DOHH2 (cell line): ENCODE measurements around the gene WDR27.

Source experiments
- H3F3A ChIP-seq: fragments of 200-600 bp; sonication (generic), shearing (Covaris generic); 2 replicates; pipeline ENCODE4 v1.6.0; 2016; ENCODE audit warnings: antibody characterized with exemption, mild to moderate bottlenecking; ENCODE audit not compliant: control insufficient read depth, insufficient read depth
- H3K27ac ChIP-seq: fragments of 200-600 bp; sonication (generic); 2 replicates; pipeline ENCODE4 v1.5.1; 2014; ENCODE audit warnings: low read depth, mild to moderate bottlenecking, low read length, moderate library complexity
- H3K27me3 ChIP-seq: fragments of 200-600 bp; sonication (generic); 2 replicates; pipeline ENCODE4 v1.6.1; 2014; ENCODE audit warnings: mild to moderate bottlenecking, low read length, mixed read lengths; ENCODE audit not compliant: control insufficient read depth
- H3K36me3 ChIP-seq: fragments of 200-600 bp; sonication (generic); 2 replicates; pipeline ENCODE4 v1.6.1; 2014; ENCODE audit warnings: mild to moderate bottlenecking, low read length, moderate library complexity, mixed read lengths; ENCODE audit not compliant: control insufficient read depth
- H3K4me1 ChIP-seq: fragments of 200-600 bp; sonication (generic); 2 replicates; pipeline ENCODE4 v1.6.1; 2014; ENCODE audit warnings: mild to moderate bottlenecking, low read length, mixed read lengths; ENCODE audit not compliant: control insufficient read depth
- H3K4me2 ChIP-seq: fragments of 200-600 bp; sonication (generic); 2 replicates; pipeline ENCODE4 v1.6.0; 2014; ENCODE audit warnings: mild to moderate bottlenecking, low read length, moderate library complexity
- H3K4me3 ChIP-seq: fragments of 200-600 bp; sonication (generic); 2 replicates; pipeline ENCODE4 v1.5.1; 2014; ENCODE audit warnings: mild to moderate bottlenecking, low read length, mixed read lengths
- H3K79me2 ChIP-seq: fragments of 200-600 bp; sonication (generic); 2 replicates; pipeline ENCODE4 v1.6.1; 2014; ENCODE audit warnings: mild to moderate bottlenecking, low read length, mixed read lengths; ENCODE audit not compliant: control insufficient read depth
- H3K9me2 ChIP-seq: fragments of 200-600 bp; sonication (generic); replicated peaks from 2 replicates; pipeline ENCODE4 v1.6.1; 2014; ENCODE audit warnings: mild to moderate bottlenecking, low read length, mixed read lengths; ENCODE audit not compliant: control insufficient read depth
- H3K9me3 ChIP-seq: fragments of 200-600 bp; sonication (generic); 2 replicates; pipeline ENCODE4 v1.6.1; 2014; ENCODE audit warnings: antibody characterized with exemption, low read length, mixed read lengths; ENCODE audit not compliant: control insufficient read depth, insufficient read depth
- H4K20me1 ChIP-seq: fragments of 200-600 bp; sonication (generic); 2 replicates; pipeline ENCODE4 v1.6.0; 2014; ENCODE audit warnings: low read depth, mild to moderate bottlenecking, antibody characterized with exemption, low read length, moderate library complexity; ENCODE audit not compliant: control insufficient read depth, insufficient read depth
- CTCF ChIP-seq: fragments of 200-600 bp; sonication (generic); IDR thresholded peaks from one replicate; pipeline ENCODE4 v1.5.1; 2014; ENCODE audit warnings: antibody characterized with exemption, mild to moderate bottlenecking, low read depth, low read length; ENCODE audit not compliant: poor library complexity, severe bottlenecking
- EZH2phosphoT487 ChIP-seq: fragments of 200-600 bp; sonication (generic); IDR thresholded peaks from 2 replicates; pipeline ENCODE4 v1.6.1; 2017; ENCODE audit warnings: borderline replicate concordance, mild to moderate bottlenecking, antibody characterized with exemption, low read length, moderate library complexity, mixed read lengths

Gene WDR27

DNA sequence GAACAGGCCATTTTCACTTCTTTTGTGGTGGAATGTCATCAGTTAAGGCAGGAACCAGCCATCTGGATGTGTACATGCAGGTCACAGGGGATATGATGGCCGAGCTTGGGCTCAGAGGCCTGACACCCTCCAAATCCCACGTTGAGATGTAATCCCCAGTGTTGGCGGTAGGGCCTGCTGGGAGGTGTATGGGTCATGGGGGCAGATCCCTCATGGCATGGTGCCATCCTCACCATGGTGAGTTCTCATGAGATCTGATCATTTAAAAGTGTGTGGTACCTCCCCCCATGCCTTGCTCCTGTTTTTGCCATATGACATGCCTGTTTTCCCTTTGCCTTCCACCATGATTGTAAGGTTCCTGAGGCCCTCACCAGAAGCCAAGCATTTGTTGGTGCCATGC is 26.8 kb downstream of the WDR27 start:
- TF ChIP-seq CTCF (no peak), EZH2phosphoT487 (no peak)
- Histone ChIP-seq H3K4me1 (no peaks in the 10 kb centered on the region), H3K4me2 (no peak overlapping the region), H3K27ac (no peak overlapping the region), H3K79me2 (no peaks in the 10 kb centered on the region), H3K9me2 (no peaks in the 10 kb centered on the region), H3K27me3 (no peaks in the 10 kb centered on the region), H3K4me3 (no peak overlapping the region), H3K36me3 (peaks cover 46% of the 10 kb centered on the region), H3K9me3 (no peaks in the 10 kb centered on the region), H4K20me1 (0 out of 2 replicates have a peak, but pooled peaks cover 4% of the 10 kb centered on the region), H3F3A (no peaks in the 10 kb centered on the region)

- no peaks in the 10 kb centered on the region for H3K4me1 ChIP-seq
- no peak for TF ChIP-seq CTCF
- TF ChIP-seq EZH2phosphoT487 = no peak
- H3K27me3 ChIP-seq = no peaks in the 10 kb centered on the region
- no peaks in the 10 kb centered on the region for H3F3A ChIP-seq
- no peak overlapping the region for H3K4me3 ChIP-seq
- H3K4me2 ChIP-seq = no peak overlapping the region
- peaks cover 51% of the 10 kb centered on the region for H3K36me3 ChIP-seq
- H3K79me2 ChIP-seq = no peaks in the 10 kb centered on the region
- H4K20me1 ChIP-seq = 0 out of 2 replicates have a peak, but pooled peaks cover 4% of the 10 kb centered on the region
- H3K9me2 ChIP-seq = no peaks in the 10 kb centered on the region
- no peak overlapping the region for H3K27ac ChIP-seq
- no peaks in the 10 kb centered on the region for H3K9me3 ChIP-seq
These were observed 30.3 kb downstream of the WDR27 start for GRCh38 chr6:169671563-169671962.

- no peaks in the 10 kb centered on the region for H3K27me3 ChIP-seq
- TF ChIP-seq EZH2phosphoT487 (no peak), CTCF (no peak)
- H3F3A ChIP-seq = no peaks in the 10 kb centered on the region
- no peaks in the 10 kb centered on the region for H3K9me3 ChIP-seq
- H3K36me3 ChIP-seq = peaks cover 65% of the 10 kb centered on the region
- no peak overlapping the region for H3K4me3 ChIP-seq
- H4K20me1 ChIP-seq = 0 out of 2 replicates have a peak, but pooled peaks cover 4% of the 10 kb centered on the region
- no peaks in the 10 kb centered on the region for H3K4me1 ChIP-seq
- H3K27ac ChIP-seq = no peak overlapping the region
- H3K9me2 ChIP-seq = no peaks in the 10 kb centered on the region
- H3K79me2 ChIP-seq = no peaks in the 10 kb centered on the region
- H3K4me2 ChIP-seq = no peak overlapping the region
These were observed 31.9 kb downstream of the WDR27 start for GRCh38 chr6:169669889-169670288.
